ENCODE measurements around the gene PPFIA4.

PPFIA4 gene

GRCh38 chr1:203084588-203085527 is 58.6 kb downstream of the PPFIA4 start:
- no peak for DNase-seq (ENCODE audit: low read depth)

DNA sequence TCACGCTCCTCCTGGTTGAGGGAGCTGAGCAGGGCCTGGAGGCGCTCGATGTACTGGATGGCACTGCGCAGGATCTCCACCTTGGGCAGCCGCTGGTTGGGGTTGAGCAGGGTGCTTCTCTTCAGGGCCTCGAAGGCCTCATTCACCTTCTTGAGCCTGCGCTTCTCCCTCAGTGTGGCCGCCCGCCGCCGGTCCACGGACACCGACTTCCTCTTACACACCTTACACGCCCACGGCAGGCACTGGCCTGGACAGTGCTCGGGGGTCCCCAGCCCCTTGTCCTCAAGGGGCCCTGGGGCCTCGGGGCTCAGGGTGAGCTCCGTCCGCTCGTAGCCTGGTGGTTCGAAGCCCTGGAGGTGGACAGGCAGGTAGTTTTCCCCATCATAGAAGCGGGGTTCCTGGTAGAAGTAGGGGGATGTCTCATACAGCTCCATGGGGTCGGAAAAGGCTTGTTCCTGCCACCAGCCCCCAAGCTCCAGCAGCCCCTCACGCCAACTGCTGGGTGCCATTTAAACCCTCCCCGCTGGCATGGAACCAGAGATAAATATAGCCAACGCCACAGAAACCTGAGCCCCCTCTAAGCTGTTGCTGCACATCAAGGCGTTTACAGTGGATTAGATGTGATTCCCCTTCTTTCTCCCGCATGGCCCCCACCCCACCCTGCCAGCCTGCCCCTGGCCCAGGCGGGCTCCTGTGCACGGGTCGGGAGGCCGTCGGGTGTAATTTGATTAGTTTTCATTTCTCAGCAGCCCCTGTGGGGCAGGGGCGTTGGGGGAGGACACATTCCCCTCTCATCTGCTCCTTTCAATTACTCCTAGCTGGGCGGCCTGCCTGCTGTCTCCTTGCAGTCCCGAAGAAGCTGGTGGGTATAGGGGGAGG is 59.5 kb downstream of the PPFIA4 start, which contains the start of gene MYOG:
MYOG (minus strand) TSS at position 485 of the 879 bp plus-strand sequence; CDS start at position 434, 51 bp downstream.
- DNase-seq (ENCODE audit: low read depth): no peak

GRCh38 chr1:203086992-203087763 is 60.9 kb downstream of the PPFIA4 start:
- no peak for DNase-seq (ENCODE audit: low read depth)

DNA sequence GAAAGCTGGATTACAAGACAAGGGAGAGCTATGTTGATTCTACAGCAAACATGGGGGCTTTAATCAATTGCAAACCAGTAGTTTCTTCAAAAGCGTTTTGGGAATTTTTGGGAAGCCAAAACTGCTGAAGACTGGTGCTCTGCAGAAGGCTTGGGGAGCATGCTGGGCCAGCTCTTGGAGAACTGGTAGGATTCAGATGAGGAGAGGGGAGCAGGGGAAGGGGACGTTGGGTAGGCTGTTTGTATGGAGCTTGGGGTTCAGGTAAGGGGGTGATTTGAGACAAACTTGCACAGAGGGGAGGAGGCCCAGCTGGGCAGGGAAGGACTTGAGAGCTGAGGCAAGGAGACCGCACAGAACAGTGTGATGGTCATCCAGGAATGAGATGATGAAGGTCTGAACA is 62.1 kb downstream of the PPFIA4 start:
- no peak for DNase-seq (ENCODE audit: low read depth)

DNA sequence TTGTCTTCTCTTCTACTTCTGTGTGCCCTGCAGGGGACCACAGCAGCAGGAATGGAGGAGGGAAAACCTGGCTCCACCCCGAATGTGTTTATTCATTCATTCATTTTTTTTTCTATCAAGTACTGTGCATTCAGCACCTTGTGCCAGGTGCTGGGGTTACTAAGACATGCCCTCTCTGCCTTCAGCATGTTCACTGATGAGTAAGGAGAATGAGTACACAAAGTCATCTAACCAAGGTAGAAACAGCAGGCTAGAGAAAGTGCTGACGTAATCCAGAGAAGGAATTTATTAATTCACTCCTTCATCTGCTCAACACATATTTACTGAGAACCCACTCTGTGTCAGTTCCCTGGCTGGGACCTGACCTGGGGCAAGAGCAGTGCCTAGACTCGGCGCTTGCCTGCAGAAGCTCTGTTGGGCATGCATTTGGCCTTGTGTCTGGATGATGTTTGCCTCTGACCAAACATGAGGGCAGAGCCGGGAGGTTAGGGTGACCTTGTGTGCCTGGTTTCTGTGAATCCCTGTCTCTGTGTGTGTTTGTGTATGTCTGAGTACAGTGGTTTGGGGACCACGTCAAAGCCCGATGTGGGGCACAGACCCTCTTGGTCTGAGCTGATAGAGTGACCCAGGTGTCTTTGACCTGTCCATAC is 62.8 kb downstream of the PPFIA4 start:
- DNase-seq (ENCODE audit: low read depth): no peak

DNA sequence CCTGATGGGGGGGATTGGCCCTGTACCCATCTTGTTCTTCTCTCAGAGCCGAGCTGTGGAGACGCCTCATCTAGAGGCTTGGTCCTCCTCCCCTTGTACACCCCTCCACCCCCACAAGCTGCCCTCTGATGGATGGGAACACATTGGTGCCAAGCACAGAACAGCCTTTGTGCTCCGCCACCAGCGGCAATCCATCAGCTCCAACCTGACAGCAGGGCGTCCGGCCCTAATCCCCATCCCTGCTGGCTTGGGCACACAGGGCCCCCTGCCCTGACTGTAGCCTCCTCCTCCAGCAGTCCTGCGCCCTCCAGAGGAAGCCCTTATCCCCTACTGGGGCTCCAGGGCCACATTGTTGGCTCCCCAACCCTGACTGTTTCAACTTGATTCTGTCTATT is 63.4 kb downstream of the PPFIA4 start:
- DNase-seq (ENCODE audit: low read depth): no peak

- no peak for DNase-seq (ENCODE audit: low read depth)
These were observed 64.3 kb downstream of the PPFIA4 start for GRCh38 chr1:203090421-203091198.

DNA sequence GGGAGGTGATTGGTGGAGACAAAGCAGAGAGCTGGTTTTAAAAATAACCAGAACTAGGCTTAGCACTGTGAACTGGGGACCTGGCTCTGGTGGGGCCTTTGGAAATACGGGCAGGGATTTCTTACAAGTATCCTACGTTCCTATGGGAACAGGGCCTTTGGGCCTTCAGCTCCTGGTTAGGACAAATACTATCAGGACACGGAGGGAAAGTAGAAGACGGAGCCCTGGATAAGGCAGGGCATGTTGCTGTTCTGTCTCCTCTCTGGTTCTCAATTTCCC is 64.8 kb downstream of the PPFIA4 start:
- DNase-seq (ENCODE audit: low read depth): no peak

DNA sequence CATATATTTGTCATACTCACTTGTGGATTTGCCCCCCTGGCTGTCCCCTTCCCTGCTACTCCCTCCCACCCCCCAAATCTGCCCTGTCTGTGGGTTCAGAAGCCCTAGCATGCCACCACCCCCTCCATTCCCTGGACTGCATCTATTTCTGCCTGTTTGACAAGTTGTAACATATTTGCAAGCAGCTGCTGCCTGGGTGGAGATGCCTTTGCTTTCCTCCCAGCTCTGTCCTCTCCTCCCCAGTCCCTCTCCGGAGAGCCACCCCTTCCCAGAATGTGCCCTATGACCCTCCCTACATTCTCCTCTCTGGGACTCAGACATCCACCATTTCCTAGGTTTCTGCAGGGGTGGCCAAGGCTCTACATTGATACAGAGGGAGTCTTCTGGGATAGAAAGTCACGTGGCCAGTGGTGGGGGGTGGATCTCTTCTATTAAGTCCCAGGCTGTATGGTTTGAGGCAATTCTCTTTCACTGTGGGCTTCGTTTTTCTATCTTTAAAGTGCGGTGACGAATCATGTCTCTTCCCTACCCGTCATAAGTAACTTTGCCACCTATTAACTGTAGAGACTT is 65.6 kb downstream of the PPFIA4 start:
- DNase-seq (ENCODE audit: low read depth): no peak

GRCh38 chr1:203093754-203094410 is 67.6 kb downstream of the PPFIA4 start:
- no peak for DNase-seq (ENCODE audit: low read depth)

GRCh38 chr1:203095061-203095690 is 68.9 kb downstream of the PPFIA4 start:
- DNase-seq (ENCODE audit: low read depth): no peak

DNA sequence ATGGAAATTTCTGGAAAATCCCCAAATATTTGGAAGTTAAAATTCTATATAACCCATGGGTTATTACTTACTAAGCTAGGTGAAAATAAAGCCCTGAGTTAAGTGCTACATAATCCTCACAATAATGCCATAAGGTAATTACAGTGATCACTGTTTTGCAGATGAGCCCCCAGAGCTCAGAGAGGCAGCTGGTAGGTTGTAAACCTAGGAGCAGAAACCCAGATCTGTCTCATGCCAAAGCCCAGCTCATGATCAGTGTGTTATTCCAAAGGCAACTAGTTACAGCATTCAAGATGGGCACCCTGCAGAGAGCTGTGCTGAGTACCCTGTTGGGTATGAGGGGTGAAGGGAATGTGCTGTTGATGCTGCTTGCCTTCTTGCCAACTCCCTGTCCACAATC is 70.3 kb downstream of the PPFIA4 start:
- no peak for DNase-seq (ENCODE audit: low read depth)

DNA sequence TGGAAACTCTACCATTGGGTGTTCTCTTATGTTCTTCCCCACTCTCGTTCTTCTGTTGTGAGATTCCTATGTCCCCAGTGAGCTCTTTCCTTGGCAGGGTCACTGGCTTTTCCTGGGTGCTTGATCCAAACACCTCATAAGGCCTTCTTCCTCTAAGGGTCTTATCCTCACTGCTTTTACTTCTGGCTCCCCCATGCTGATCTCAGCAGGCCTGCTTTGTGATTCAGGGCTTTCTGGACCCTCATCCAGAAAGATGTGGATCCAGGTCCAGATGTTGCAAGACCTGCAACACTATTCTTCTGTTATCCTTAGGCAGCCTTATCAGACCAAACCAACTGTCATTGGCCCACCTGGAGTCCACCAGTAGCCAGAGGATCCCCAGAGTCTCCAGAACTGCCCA is 70.7 kb downstream of the PPFIA4 start:
- DNase-seq (ENCODE audit: low read depth): no peak

- no peak for DNase-seq (ENCODE audit: low read depth)
These were observed 72.2 kb downstream of the PPFIA4 start for GRCh38 chr1:203098445-203098844.

DNA sequence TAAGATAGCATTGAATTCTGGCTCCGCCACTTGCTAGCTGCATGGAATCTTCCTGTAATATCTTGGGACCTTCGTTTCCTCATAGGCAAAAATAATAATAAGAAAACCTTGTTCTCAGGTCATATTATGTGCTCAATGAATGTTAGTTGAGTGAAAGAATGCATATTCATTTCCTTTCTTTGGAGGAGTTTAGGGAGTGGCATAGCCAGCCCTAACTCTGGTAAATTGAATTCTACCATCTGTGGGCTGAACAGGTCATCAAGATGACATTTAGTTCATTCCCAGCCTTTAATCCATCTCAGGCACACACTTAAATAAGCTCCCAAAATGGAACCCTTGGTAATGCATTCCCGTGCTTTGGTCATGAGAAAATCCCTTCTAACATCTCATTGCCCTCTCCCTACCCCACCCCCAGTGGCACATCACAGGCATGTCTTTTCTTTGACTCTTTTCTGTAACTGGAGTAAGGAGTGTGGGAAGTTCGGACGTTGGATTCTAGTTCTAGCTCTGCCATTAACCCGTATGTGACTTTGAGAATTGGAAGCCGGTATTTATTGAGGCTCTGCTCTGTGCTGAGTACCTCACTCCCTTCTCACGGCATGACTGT is 72.7 kb downstream of the PPFIA4 start:
- no peak for DNase-seq (ENCODE audit: low read depth)

GRCh38 chr1:203099805-203100515 is 73.7 kb downstream of the PPFIA4 start:
- no peak for DNase-seq (ENCODE audit: low read depth)

GRCh38 chr1:203100516-203100869 is 74.2 kb downstream of the PPFIA4 start:
- DNase-seq (ENCODE audit: low read depth): no peak

- no peak for DNase-seq (ENCODE audit: low read depth)
These were observed 75.7 kb downstream of the PPFIA4 start for GRCh38 chr1:203101813-203102634.

All from non-pigmented ciliary epithelial cell (primary cell).